ENCODE data around the gene RTRAF.
A peak's percentile ranks its signal among the peaks of the same experiment; 100 is the strongest.

Gene RTRAF

DNA sequence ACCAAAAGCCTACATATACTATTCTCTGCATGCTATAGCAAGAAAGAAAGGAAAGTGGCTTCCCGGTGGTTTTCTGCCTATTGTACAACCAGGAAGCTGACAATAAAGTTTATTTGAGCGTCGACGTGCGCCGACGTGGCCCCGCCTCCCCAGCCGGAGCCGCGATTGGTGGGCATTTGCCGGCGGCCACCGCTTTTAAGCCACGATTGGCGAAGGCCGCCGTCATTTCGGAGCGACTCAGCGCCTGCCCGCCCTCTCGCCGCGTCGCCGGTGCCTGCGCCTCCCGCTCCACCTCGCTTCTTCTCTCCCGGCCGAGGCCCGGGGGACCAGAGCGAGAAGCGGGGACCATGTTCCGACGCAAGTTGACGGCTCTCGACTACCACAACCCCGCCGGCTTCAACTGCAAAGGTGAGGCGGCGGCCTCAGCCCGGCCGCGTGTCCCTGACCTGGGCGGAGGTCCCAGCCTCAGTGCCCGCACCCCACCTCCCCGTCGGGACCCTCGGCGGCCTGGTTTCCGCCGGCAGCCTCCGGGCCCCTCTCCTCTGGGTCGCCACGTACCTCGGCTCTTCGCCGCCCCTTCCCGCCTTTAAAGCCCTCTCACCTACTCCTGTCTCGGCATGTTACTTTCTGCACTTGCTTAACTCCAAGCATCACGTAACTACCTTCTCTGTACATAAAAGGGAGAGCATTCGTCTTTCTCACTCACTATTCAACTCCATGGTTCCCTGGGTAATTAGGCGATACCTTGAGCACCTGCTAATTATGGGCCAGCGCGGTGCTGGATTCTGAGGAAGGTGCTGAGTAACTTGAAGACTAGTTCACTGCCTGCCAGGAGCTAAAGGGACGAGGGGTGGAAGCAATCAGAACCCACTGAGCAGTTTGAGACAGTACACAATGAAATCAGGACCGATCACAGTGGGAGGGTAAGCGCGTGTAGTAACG is at the start of gene RTRAF:
Gene RTRAF, plus strand, starts transcription at position 254 of the 942 bp plus-strand sequence. Its CDS starts 94 bp downstream, at position 348.
- peak; percentile 91 for DNase-seq

DNA sequence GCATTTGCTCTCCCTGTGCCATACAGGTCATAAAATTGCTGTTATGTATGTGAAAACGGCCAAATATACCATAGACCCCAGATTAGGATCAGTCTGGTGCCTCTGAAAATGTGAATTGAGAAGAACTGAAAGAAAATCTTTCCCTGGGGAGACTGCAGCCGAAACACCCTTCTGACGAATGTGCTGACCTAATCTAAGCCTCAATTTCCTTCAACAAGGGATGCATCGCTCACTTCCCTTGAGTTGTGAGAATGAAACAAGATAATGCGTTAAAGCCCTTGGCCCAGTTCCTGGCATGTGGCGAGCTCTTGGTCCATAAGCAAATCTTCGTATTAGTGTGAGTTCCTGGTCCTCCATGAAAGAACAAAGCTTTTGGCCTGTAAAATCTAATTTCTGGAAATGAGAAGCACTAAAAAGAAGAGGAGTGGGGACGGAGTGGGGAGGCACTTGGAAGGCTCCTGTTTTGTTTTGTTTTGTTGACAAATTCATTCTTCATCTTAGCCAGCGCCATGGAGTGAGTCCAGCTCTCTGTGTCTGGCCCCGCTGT is 49.5 kb upstream of the RTRAF start:
- no peak for DNase-seq

DNA sequence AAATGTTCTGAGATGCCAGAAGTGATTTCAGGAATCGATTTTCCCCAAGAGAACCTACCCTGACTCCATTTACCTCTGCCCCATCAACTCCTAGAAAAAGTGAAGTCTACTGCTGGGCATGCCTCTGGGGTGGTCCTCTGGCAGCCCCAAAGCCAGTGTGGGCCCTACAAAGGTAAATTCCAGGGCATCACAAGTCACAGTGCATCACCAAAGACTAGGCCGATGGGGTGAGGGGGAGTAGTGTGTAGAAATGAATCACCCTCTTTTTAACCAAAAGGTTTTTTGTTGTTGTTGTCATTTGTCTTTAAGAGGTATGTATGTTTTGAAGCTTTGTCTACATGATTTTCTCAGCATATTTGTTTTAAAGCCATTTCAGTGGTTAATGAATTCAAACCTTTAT is 46.4 kb upstream of the RTRAF start:
- DNase-seq = no peak

DNA sequence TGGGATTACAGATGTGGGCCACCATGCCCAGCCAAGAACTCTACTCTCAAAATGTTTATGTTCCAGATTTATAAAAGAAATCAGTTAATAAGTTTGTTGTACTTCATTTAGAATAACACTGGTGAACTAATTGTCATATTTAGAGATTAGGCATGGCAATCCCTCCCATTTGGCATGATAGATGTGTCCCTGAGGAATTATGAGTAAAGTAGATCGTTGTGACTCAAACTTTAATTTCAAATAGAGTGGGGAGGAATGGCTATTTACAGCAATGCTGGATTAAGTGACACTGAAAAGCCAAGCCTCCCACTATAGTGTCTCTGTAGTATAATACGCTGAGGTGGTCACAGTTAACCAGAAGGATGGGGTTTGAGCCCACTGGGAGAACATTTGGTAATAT is 39.3 kb upstream of the RTRAF start:
- no peak for DNase-seq

DNA sequence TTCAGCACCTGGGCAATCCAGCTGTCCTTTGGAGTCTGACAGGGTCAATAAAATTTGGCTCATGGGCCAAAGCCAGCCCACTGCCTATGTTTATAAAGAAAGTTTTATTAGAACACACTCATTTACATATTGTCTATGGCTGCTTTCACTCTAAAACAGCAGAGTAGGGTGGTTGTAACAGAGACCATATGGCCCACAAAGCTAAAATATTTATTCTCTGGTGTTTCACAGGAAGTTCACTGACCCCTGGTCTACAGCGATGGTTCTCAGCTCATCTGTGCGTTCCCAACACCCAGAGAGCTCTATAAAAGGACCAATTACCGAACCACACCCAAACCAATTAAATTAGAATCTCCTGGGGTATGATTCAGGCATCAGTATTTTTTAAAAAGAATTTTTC is 37.7 kb upstream of the RTRAF start:
- DNase-seq = no peak

DNA sequence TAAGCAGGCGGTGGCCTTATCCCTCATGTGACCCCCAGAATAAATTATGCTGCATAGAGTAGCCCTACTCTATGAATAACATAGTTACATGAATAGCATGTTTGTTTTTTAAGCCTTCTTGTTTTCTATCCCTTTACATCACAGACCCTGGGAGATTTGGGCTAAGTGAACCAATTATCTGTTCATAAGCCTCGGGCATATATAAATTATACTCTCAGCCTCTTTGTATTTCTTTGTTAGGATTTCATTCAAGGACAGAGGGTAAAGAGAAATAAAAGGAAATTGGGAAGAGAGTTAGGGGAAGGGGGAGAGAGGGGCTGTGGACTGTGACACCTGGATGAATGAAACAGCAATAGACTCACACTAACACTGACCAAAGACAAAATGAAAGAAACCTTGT is 35.3 kb upstream of the RTRAF start:
- no peak for DNase-seq

DNA sequence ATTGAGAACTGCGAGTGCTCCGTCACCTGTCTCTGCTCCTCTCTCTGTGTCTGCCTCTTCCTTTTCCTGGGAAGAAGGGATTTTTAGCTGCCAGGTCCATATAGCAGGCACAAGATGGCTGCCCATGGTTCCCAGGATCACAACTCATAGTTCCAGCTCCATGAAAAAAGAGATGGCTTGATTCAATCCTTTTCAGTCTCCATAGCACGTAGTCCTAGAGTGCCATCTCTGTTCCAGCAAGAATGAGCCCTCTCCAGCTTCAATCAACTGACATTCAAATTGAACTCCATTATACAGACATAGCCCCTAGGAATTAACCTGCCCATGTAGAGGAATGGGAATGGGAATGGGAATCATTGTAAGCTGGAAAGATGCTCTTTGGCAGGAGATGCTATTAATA is 34.7 kb upstream of the RTRAF start:
- DNase-seq = no peak

DNA sequence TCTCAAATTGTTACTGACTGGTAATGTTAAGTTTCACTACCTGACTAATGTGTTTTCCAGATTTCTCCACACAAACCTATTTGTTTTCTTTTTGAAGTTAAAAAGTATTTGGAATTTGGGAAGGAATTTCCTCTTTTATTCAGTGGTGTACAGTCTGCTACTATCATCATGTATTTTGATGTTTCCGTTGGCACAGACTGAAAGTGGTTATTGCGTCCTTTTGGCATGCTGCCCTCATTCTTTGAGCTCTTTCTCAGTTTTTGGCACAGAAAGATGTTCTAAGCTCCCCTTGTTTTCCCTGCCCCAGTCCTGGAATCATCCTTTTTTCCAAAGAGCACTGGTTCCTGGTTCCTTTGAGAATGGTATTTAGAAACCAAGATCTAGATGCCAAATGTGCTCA is 31.4 kb upstream of the RTRAF start:
- DNase-seq = no peak

DNA sequence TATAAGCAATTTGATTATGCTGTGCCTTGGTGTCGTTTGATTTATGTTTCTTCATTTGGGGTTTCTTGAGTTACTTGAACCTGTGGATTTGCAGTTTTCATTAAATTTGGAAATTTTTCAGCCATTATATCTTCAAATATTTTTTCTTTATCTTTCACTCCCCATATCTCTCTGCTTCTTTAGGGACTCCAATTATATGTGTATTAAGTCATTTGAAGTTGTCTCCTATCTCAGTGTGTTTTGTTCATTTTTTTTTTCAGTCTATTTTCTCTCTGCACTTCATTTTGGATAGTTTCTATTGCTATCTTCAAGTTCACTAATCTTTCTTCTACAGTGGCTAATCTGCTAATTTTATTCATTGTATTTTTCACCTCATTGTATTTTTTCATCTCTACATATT is 29.4 kb upstream of the RTRAF start:
- DNase-seq = no peak

DNA sequence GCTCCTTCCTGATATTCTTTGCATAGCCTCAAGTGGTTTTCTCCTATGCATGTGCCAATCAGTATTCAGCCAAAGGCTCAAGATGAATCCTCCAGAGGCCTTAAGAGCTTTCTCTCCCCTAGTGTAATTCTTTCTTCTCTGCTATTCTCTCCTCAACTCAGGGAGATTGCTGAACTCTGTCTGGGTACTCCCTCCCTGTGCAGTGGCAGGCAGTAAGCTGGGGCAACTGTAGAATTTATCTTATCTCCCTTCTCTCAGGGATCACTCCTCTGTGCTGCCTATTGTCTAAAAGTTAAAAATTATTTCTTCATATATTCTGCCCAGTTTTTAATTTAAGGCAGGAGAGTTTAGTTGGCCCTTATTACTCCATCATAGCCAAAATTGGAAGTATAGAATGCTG is 28.5 kb upstream of the RTRAF start:
- DNase-seq = no peak

DNA sequence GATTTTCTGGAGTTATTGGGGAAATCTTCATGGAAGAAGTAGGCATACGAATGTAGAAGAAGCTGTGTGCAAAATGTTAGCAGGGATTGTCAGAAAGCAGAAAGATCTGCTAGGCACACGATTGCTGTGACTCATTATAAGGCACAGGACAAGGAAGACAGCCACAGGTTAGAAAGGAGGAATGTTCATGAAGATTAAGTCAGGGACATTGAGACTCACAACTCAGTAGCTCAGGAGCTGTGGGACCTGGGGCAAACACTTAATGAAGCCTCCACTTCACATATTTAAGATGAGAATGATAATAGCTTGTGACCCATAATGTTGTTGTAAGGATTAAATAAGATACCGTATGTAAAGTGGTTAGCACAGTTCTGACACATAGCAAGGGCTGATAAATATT is 26.6 kb upstream of the RTRAF start:
- DNase-seq = no peak

DNA sequence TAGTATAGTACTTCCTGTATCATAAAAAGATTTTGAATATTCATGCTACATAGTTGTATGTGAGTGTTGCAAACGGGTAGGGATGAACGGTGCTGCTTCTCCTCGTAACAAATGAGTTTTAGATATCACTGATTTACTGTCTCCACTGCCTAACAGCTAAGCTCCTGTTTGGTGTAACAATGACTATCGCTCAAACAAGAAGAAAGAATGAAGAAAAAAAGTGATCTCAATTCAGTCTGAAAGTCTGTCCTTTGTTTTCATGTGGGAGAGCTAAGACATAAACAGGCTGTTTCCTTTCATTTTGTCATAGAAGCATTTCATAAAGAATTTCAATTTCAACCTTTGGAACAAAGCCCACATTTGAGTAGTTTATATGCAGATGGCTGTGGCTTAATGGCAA is 26.1 kb upstream of the RTRAF start:
- no peak for DNase-seq

DNA sequence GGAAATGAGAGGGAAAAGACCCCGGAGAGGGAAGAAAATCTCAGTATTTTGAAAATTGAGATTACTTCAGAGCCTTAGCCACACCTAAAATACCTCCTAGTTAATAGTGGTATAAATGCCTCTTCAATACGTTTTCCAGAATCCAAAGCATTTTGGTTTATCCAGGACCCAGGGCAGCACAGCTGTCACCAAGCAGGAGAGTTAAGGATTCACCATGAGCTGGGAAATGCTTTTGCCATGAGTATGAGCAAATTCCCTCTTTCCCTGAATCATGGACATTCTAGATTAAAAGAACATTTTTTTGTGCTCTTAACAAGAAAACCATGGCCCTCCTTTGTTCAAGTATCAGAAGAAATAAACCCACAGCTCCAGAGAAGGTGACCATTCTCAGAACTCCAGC is 21.8 kb upstream of the RTRAF start:
- DNase-seq = no peak

DNA sequence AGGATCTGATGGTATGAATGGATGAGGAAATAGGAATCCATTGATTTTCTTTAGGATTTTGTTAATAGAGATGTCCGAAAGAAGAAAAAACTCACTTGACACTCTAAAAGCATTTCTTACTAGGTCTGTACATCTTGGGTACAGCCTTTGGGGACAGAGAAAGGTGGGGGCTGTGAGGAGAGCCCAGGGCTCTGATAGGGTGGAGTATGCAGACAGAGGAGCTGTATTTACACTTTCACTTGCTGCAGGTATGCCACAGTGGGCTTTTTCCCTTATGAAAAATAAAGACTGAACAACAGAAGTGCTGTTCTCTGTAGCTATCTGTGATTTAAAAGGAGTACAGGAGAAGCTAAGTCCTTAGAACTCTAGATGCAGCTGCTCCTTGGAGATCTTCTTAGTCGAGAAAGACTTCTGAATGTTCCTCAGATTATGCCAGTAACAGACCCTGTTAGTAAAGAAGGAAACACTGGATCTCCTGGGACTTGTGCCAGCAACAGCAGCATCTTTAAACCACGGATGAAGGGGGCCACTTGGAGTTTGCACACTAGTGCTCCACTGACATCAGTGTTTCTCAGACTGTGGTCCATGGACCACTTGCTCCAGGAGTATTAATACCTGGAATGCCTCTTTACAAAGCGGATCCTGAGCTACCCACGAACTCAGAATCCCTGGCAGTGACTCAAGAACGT is 19.4 kb upstream of the RTRAF start:
- DNase-seq = no peak

DNA sequence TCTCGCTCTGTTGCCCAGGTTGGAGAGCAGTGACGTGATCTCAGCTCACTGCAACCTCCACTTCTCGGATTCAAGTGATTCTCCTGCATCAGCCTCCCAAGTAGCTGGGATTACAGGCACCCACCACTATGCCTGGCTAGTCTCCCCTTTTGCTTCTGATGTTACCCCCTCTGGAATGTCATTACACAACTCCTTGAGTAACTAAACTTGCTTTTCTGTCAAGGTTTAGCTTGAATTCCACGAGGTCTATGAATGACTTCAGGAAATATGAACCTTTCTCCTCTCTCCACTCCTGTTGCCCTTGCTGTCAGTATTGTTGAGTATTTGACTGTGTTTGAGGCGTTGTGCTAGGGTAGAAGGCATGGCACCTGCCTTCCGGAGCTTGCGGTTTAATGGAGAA is 16.8 kb upstream of the RTRAF start:
- no peak for DNase-seq

DNA sequence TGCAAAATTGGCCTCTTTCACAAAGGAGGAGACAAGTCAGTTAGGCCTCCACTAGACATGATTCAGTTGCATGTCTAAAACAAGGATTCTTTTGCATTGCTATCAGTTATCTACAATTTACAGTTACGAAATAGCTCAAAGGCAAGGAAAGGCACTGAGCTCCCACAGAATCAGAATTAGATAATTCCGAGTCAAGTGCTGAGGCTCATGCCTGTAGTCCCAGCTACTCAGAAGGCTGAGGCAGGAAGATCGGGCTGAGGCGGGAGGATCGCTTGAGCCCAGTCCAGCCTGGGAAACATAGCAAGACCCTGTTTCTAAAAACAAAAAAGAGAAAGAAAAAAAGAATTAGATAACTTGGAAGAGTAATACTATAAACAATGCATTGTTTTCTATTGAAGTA is 12.3 kb upstream of the RTRAF start:
- DNase-seq = no peak

DNA sequence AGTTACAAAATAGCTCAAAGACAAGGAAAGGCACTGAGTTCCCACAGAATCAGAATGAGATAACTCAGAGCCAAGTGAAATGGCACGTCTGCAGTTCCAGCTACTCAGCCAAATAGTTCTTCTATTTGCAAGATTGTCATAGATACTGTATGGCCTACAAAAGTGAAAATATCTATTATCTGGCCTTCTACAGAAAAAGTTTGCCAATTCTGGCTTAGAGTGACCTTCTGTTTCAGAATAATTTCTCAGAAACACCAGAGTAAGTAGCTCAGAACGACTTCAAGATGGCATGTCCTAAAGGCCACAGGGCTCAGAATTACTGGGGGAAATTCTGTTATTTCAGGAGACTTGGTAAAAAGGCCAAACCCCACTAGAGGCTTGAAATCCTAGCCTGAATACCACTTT is 10.7 kb upstream of the RTRAF start:
- DNase-seq = no peak

DNA sequence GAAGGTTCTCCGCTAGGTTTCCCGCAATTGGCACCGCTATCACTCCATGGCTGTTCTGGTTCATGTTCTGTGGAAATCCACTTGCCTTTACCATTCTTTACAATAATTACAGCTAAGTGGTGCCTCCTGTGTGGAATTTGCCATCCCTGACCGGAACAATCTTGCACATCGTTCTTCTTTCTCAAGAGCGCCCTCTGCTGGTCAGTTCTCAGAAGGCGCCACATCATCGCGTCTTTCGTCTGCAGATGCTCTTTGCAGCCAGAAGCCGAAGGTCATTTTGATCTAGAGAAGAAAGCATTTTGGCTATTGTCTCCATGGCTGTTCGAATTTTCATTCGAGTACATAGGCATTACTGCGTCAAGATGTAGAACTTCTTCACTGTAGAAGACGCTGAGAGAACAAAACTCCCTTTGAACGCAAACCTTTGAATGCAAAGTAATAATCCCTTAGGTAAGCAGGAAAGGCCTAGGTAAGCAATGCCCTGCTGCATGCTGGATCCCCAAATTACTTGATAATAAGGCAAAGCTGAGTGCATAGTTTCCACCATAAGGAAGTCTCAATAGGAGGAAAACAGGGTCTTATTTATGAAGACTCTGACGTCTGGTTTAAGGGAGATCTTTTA is 10.1 kb upstream of the RTRAF start:
- DNase-seq = peak; percentile 84

DNA sequence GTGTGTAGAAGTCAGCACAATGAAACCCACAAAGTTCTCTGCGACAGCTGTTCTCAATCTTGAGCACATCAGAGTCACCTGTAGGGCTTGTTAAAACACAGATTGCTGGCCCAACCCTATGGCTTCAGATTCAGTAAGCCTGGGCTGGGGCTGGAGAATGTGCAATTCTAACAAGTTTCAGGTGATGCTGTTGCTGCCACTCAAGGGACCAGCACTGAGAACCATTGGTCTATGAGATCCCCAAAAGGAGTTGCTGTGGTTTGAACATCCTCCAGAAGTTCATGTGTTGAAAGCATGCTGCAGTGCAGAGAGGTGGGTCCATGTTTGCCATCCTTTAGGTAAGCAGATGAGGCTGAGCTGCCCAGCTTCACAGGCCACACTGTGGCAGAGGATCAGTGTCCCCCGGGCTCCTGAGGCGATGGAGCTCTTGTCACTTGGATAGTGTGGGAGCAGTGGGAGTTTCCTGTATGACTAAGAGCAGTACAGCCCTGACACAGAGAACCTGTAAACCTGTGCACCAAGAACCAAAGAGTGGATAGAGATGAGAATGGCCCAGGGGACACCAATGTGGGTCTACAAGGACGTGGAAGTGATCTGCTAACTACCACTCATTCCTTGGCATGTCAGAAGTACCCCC is 8.0 kb upstream of the RTRAF start:
- no peak for DNase-seq

DNA sequence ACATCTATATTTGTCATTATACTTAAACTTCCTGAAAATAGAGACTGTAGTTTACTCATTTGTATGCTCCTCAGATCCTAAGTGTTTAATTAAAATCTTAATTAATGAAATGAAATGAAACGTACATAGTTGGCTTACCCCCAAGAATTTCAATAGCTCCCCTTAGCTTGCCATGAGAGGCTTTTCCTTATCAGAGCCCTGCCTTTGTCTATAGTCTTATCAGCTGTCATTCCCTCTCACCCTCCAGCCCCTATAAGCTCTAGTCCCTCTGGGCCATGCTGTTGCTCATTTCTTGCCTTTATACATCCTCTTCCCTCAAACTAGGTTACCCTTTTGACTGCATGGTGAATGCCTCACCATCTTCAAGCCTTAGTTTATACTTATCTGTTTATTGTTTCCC is 1.1 kb upstream of the RTRAF start:
- no peak for DNase-seq

DNA sequence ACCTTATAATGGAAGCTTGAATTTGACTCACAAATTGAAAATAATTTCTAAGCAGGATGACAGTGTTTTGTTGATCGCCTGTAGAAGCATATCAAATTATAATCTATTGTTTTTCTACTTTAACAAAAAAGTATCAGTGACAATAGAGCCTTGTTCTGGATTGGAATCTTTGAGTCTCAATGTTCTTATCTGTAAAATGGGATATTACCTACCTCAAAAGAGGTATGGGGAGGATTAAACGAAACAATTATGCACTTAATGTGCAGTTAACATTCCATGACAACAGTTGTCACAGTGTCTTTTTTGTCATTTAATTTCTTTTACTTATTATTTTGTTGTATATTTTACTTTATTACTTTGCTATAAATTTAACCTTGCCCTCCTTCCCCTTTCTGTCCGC is 1.1 kb downstream of the RTRAF start:
- DNase-seq = no peak

DNA sequence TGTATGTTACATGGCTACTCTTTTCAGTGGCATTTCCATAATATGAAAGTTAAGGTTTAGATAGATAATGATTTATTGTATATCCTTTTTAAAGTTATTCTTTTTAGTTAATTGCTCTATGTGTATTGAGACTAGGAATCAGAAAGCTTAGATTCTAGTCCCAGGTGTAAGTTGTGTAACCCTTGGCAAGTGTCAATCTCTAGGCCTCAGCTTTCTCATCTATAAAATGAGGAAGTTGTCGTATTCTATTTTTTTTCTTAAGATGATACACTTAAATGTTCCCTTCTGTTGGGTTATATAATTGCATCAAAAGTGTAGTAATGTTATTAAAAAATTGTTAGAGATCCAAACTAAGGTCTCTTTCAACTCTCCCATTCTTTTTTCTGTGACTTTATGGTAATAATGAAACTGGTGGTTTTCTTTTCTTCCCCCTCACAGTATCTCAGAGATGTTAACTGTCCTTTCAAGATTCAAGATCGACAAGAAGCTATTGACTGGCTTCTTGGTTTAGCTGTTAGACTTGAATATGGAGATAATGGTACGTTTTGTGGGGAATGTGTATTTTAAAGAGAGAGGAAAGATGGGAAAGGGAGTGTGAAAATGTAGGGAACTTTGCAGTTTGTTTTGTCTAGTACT is 4.1 kb downstream of the RTRAF start:
- DNase-seq = no peak
